T-cell (primary cell): ENCODE measurements around the gene VAMP8. TPM values are rescaled to one million over a fixed set of nuclear protein-coding genes. Genes with fewer than 3 reads are reported as not detected.

Experiments
- ATAC-seq, 4 experiments: fragments of 200-7000 bp in 3 of 4; fragments of 150-1000 bp in 1 of 4; cut with Tn5 transposase; replicated peaks in 1 of 4; 1 replicate in 3 of 4; 2 replicates in 1 of 4; pipeline ENCODE4 v1.10.0; 2021; ENCODE audit warnings: moderate library complexity in 3 of 4, mild to moderate bottlenecking in 2 of 4, moderate number of reproducible peaks in 1 of 4
- CTCF ChIA-PET, 2 donors: fragments of 300-600 bp; sonication (Branson Sonifier 250); formaldehyde crosslinking; loops; one replicate each; lab custom pipeline; 2022; ENCODE audit warnings: antibody characterized with exemption in 2 of 2; lab: Charles Lee
- POLR2A ChIA-PET, 2 donors: fragments of 300-600 bp; sonication (Branson Sonifier 250); formaldehyde crosslinking; loops; one replicate each; lab custom pipeline; 2022; ENCODE audit warnings: antibody characterized with exemption in 2 of 2; lab: Charles Lee
- DNase-seq, 35 experiments: peaks; one replicate each; pipeline versions ENCODE4 v3.0.0 to v3.0.0-alpha.2; 2013 to 2023
- H3K27ac ChIP-seq: one replicate; pipeline ENCODE4 v1.5.1; 2013; ENCODE audit warnings: low read length
- H3K27me3 ChIP-seq, 2 experiments: replicated peaks in 1 of 2; 1 replicate in 1 of 2; 2 replicates in 1 of 2; pipeline versions ENCODE4 v1.6.1 to v1.7.0; 2013; ENCODE audit warnings: low read length in 1 of 2, mixed read lengths in 1 of 2; ENCODE audit not compliant: control insufficient read depth in 2 of 2, insufficient read depth in 2 of 2; ENCODE audit errors: extremely low read depth in 1 of 2
- H3K36me3 ChIP-seq, 2 donors: 1 replicate in 1 of 2; 2 replicates in 1 of 2; pipeline versions ENCODE4 v1.6.1 to v1.7.0; 2013; ENCODE audit warnings: low read length in 1 of 2; ENCODE audit not compliant: control insufficient read depth in 2 of 2, insufficient read depth in 1 of 2; ENCODE audit errors: extremely low read depth in 1 of 2
- H3K4me1 ChIP-seq, 2 experiments: 1 replicate in 1 of 2; 2 replicates in 1 of 2; pipeline versions ENCODE4 v1.6.1 to v1.7.0; 2013; ENCODE audit warnings: low read length in 2 of 2, mixed read lengths in 1 of 2; ENCODE audit not compliant: insufficient read depth in 2 of 2, control insufficient read depth in 1 of 2; ENCODE audit errors: extremely low read depth in 1 of 2
- H3K4me3 ChIP-seq, 2 donors: 1 replicate in 1 of 2; 2 replicates in 1 of 2; pipeline versions ENCODE4 v1.5.1 to v1.7.0; 2013; ENCODE audit warnings: mild to moderate bottlenecking in 2 of 2, low read length in 1 of 2, moderate library complexity in 1 of 2; ENCODE audit not compliant: control insufficient read depth in 1 of 2; ENCODE audit errors: extremely low read depth in 1 of 2
- H3K9me3 ChIP-seq: 2 replicates; pipeline ENCODE4 v1.7.0; 2013
- H3K27ac Mint-ChIP-seq, 2 donors: one replicate each; pipeline ENCODE4 v1.8.0; 2020 to 2021; ENCODE audit warnings: mild to moderate bottlenecking in 2 of 2, mixed read lengths in 2 of 2
- H3K27me3 Mint-ChIP-seq, 2 donors: one replicate each; pipeline ENCODE4 v1.8.0; 2021 to 2022; ENCODE audit warnings: mixed read lengths in 2 of 2
- H3K36me3 Mint-ChIP-seq: one replicate; pipeline ENCODE4 v1.8.0; 2021; ENCODE audit warnings: mixed read lengths
- H3K4me1 Mint-ChIP-seq, 3 donors: one replicate each; pipeline ENCODE4 v1.8.0; 2020 to 2022; ENCODE audit warnings: mixed read lengths in 3 of 3, mild to moderate bottlenecking in 1 of 3
- H3K4me3 Mint-ChIP-seq, 3 donors: one replicate each; pipeline ENCODE4 v1.8.0; 2020 to 2022; ENCODE audit warnings: mild to moderate bottlenecking in 3 of 3, mixed read lengths in 3 of 3, moderate library complexity in 3 of 3
- H3K9me3 Mint-ChIP-seq, 3 donors: one replicate each; pipeline ENCODE4 v1.8.0; 2020 to 2022; ENCODE audit warnings: mixed read lengths in 3 of 3
- WGBS: methylation state at CpG from one replicate; pipeline ENCODE4 v1.1.5; 2013; ENCODE audit warnings: missing lambda C conversion rate; ENCODE audit not compliant: insufficient coverage; 5-methylcytosine and 5-hydroxymethylcytosine counted together
- total RNA-seq, 35 experiments: library from RNA in 6 of 35; stranded (reverse) in 6 of 35; fragments of 120-200 nt in 1 of 35; gene quantifications; one replicate each; pipeline versions ENCODE4 v1.2.1 to v1.2.4 and lab custom pipeline; 2013 to 2026

The VAMP8 gene
- total RNA-seq, 5 donors from 2014 or later (not counting 1 experiment from before 2014, with no cell fraction given), result 76.2 to 102 (median 84.5) TPM

DNA sequence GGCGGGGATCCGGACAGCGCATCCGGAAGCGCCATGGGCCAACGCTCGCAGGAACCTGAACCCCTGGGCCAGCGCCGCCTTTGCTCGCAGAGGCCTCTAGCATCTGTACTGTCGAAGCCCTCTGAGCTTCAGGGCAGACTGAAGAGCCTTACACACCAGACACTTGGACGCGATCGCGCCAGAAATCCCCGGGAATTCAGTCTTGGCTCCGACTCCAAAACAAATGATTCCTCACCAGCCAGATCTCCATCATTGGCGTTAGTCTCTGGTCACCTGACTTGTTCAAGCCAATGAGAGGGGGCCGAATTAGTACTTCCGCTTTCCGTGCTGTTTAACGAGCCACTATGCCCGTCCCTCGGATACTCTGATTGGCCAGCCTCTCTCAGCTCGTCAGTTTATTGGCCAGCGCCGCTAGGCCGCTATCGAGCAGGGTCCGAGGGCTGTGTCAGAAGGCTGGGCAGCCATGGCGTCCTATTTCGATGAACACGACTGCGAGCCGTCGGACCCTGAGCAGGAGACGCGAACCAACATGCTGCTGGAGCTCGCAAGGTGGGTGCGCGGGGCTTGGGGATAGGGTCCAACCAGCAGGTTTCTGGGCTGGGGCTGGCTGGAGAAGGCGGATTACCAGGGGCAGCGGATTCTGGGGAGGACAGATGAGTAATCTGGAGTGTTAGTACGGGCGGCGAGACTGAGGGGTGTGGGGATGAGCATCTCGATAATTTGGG, 18.1 kb downstream of the VAMP8 start, which contains the start of gene RNF181:
RNF181 (plus strand) TSS at position 445 of the 725 bp plus-strand sequence; CDS start at position 464, 19 bp downstream.
- Mint-ChIP-seq H3K9me3 (no peaks in the 10 kb centered on the region), H3K4me3 (peak within 1 kb of the TSS; percentile 99), H3K36me3 (peaks cover 3% of the 10 kb centered on the region), H3K27ac (peak within 1 kb of the TSS; percentile 98 to 99), H3K4me1 (peaks cover 37 to 38% (median 38%) of the 10 kb centered on the region in 3 donors), H3K27me3 (no peaks in the 10 kb centered on the region)
- Histone ChIP-seq H3K9me3 (no peaks in the 10 kb centered on the region), H3K4me3 (peak within 1 kb of the TSS; percentile 92 to 95), H3K4me1 (peaks cover 12 to 33% of the 10 kb centered on the region in 2 experiments), H3K27me3 (no peaks in the 10 kb centered on the region), H3K36me3 (peaks cover 5 to 18% of the 10 kb centered on the region in 2 donors), H3K27ac (peak within 1 kb of the TSS; percentile 75)
- peak; percentile 99 for ATAC-seq
- WGBS, result under 1% methylated on average over 45 of the region's 47 CpGs
- ChIA-PET CTCF (interaction anchor here in 1 of 2 donors (0.6 to 1.6 kb wide), 4 partner anchors 42 to 241 kb away, joined by 3 to 5 read pairs (median 4); partner anchors contain the start of gene ELMOD3), POLR2A (interaction anchor here (0.5 to 2.2 kb wide), 10 partner anchors 8 to 1137 kb away, joined by 3 to 15 read pairs (median 4); partner anchors contain the start of genes C2orf68 (in 1 of the 2) and VAMP8 (in 1 of the 2))
- peak; percentile 73 to 98 (median 89) for DNase-seq

GRCh38 chr2:85596026-85596333, 18.6 kb downstream of the VAMP8 start:
- Mint-ChIP-seq H3K4me3 (peak overlapping the region; percentile 99), H3K36me3 (peaks cover 3% of the 10 kb centered on the region), H3K27me3 (no peaks in the 10 kb centered on the region), H3K27ac (peak overlapping the region; percentile 98 to 99), H3K4me1 (peaks cover 32 to 38% (median 38%) of the 10 kb centered on the region in 3 donors), H3K9me3 (no peaks in the 10 kb centered on the region)
- Histone ChIP-seq H3K9me3 (no peaks in the 10 kb centered on the region), H3K4me3 (peak overlapping the region; percentile 92 to 95), H3K27ac (peak overlapping the region; percentile 75), H3K27me3 (no peaks in the 10 kb centered on the region), H3K36me3 (peaks cover 5 to 18% of the 10 kb centered on the region in 2 donors), H3K4me1 (peaks cover 12 to 33% of the 10 kb centered on the region in 2 experiments)
- 1% methylated on average over 8 of the region's 10 CpGs for WGBS
- CTCF ChIA-PET, result interaction anchor here in 1 of 2 donors (0.6 to 1.6 kb wide), 4 partner anchors 41 to 190 kb away, joined by 3 to 5 read pairs (median 4); no protein-coding TSS in a partner anchor
- ATAC-seq (peak in 3 of 4 experiments; percentile 3 to 10 (median 6)), DNase-seq (no peak)
- POLR2A ChIA-PET, result interaction anchor here (0.5 to 2.2 kb wide), 5 partner anchors 8 to 1137 kb away, joined by 3 to 15 read pairs (median 4); partner anchors contain the start of gene C2orf68 (in 1 of the 2)

DNA sequence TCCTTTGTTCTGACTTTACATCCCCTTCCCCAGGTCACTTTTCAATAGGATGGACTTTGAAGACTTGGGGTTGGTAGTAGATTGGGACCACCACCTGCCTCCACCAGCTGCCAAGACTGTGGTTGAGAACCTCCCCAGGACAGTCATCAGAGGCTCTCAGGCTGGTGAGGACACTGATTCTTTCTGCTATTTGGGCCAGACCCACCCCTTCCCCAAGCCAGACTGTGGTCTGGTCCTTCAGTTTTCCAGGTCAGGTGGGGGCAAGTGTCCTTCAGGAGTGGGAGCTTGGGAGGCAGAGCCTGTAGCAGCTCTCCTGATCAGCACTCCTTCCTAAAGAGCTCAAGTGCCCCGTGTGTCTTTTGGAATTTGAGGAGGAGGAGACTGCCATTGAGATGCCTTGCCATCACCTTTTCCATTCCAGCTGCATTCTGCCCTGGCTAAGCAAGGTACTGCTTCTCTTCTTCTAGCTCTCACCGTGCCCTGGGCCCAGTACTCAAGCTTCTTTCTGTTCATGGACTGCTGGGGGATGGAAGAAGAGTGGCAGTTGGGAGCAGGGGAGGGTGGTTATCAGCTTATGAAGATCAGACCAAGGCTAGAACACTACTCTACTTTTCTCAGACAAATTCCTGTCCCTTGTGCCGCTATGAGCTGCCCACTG, 19.2 kb downstream of the VAMP8 start:
- H3K36me3 Mint-ChIP-seq, result peaks cover 3% of the 10 kb centered on the region
- H3K27me3 Mint-ChIP-seq, result no peaks in the 10 kb centered on the region
- no CpG with 5 or more reads among the region's 3 CpGs for WGBS
- H3K36me3 ChIP-seq, result peaks cover 5 to 18% of the 10 kb centered on the region in 2 donors
- no peaks in the 10 kb centered on the region for H3K9me3 Mint-ChIP-seq
- no peaks in the 10 kb centered on the region for H3K27me3 ChIP-seq
- ChIA-PET CTCF (interaction anchor here in 1 of 2 donors (0.5 to 1.6 kb wide), 2 partner anchors 40 to 107 kb away, joined by 3 read pairs; no protein-coding TSS in a partner anchor), POLR2A (interaction anchor here (0.6 kb wide), 2 partner anchors 19 to 32 kb away, joined by 3 to 6 read pairs; no protein-coding TSS in a partner anchor)
- H3K27ac ChIP-seq, result no peak overlapping the region
- ATAC-seq (no peak), DNase-seq (no peak)
- H3K4me3 Mint-ChIP-seq, result peak overlapping the region; percentile 99
- H3K27ac Mint-ChIP-seq, result peak overlapping the region; percentile 57 to 74
- H3K4me1 ChIP-seq, result peaks cover 12 to 36% of the 10 kb centered on the region in 2 experiments
- H3K4me3 ChIP-seq, result peak overlapping the region; percentile 92 to 95
- peaks cover 32 to 40% (median 39%) of the 10 kb centered on the region in 3 donors for H3K4me1 Mint-ChIP-seq
- H3K9me3 ChIP-seq, result no peaks in the 10 kb centered on the region

GRCh38 chr2:85597241-85597640, 19.9 kb downstream of the VAMP8 start:
- H3K36me3 ChIP-seq, result peaks cover 5 to 18% of the 10 kb centered on the region in 2 donors
- POLR2A ChIA-PET, result interaction anchor here (0.6 kb wide), 2 partner anchors 10 to 32 kb away, joined by 3 read pairs; no protein-coding TSS in a partner anchor

DNA sequence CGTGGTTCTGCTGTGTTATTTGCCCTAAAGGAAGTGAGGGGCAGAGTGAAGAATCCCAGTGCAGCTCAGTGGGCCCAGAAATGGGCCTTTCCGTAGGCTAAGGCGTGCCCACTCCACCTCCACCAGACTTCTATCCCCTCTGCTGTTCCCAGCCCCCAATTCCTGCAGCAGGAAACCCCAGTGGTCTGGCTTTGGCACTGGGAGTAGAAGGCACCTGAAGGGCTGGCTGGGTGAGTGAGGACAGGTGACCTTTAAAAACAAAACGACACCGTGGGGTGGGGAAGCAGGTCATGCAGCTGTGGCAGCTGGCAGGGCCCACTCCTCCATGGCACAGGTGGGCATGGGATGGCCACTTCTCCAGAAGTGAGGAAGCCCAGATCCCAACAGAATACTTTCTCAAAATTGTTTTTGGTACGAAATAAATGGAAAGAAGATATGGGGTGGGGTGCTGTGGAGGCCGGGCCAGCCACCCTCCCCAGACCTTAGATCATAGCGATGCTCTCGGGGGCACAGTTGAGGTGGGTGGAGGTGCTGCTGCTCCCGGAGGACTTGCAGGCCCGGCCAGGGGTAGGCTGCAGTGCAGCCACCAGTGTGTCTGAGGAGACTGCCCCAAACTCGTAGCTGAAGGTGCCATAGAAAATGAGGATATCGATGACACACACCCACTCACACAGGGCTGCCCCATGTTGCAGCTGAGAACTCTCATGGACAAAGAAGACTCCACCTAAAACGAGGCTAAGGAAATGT, 21.4 kb downstream of the VAMP8 start:
- Mint-ChIP-seq H3K9me3 (no peaks in the 10 kb centered on the region), H3K4me3 (no peak overlapping the region), H3K36me3 (peaks cover 3% of the 10 kb centered on the region), H3K27me3 (no peaks in the 10 kb centered on the region), H3K27ac (peak overlapping the region in 1 of 2 donors; percentile 2), H3K4me1 (peaks cover 42 to 50% (median 48%) of the 10 kb centered on the region in 3 donors)
- POLR2A ChIA-PET, result interaction anchor here in 1 of 2 donors (0.6 kb wide), 1 partner anchor 191 kb away, joined by 3 read pairs; no protein-coding TSS in a partner anchor
- DNase-seq (no peak), ATAC-seq (no peak)
- CTCF ChIA-PET, result no interaction called here
- H3K4me3 ChIP-seq, result no peak overlapping the region
- no peak overlapping the region for H3K27ac ChIP-seq
- peaks cover 17 to 52% of the 10 kb centered on the region in 2 experiments for H3K4me1 ChIP-seq
- no peaks in the 10 kb centered on the region for H3K27me3 ChIP-seq
- peaks cover 5 to 18% of the 10 kb centered on the region in 2 donors for H3K36me3 ChIP-seq
- H3K9me3 ChIP-seq, result no peaks in the 10 kb centered on the region
- WGBS, result 93% methylated on average over 2 of the region's 14 CpGs

More at GRCh38 chr2:85597241-85597640, 19.9 kb downstream of the VAMP8 start:
- peaks cover 32 to 43% (median 41%) of the 10 kb centered on the region in 3 donors for H3K4me1 Mint-ChIP-seq
- Histone ChIP-seq H3K4me3 (no peak overlapping the region), H3K9me3 (no peaks in the 10 kb centered on the region), H3K27ac (no peak overlapping the region), H3K27me3 (no peaks in the 10 kb centered on the region), H3K4me1 (peaks cover 15 to 42% of the 10 kb centered on the region in 2 experiments)
- H3K27me3 Mint-ChIP-seq, result no peaks in the 10 kb centered on the region
- CTCF ChIA-PET, result interaction anchor here in 1 of 2 donors (1.6 kb wide), 1 partner anchor 39 kb away, joined by 3 read pairs; no protein-coding TSS in a partner anchor
- H3K27ac Mint-ChIP-seq, result peak overlapping the region in 1 of 2 donors; percentile 57
- DNase-seq, result no peak
- H3K36me3 Mint-ChIP-seq, result peaks cover 3% of the 10 kb centered on the region
- no peak for ATAC-seq
- H3K9me3 Mint-ChIP-seq, result no peaks in the 10 kb centered on the region
- WGBS, result no CpG with 5 or more reads among the region's 5 CpGs
- peak overlapping the region; percentile 99 for H3K4me3 Mint-ChIP-seq
